Calu3 (cell line): Measurements from ENCODE around the gene SNTB2. TPM values are rescaled to one million over a fixed set of nuclear protein-coding genes. Genes with fewer than 3 reads are reported as not detected.

Experiments
- BruUV-seq: library from RNA; stranded (reverse); fragments of 400-500 nt; replicated peaks from 2 replicates; lab custom pipeline; 2021; lab: Mats Ljungman, UMichigan
- CTCF ChIA-PET: fragments of 300-600 bp; sonication (Branson Sonifier 250); formaldehyde crosslinking; loops from one replicate; lab custom pipeline; 2022; ENCODE audit warnings: antibody characterized with exemption; lab: Charles Lee
- DNase-seq: peaks from one replicate; pipeline ENCODE4 v3.0.0; 2022
- H3K27ac Mint-ChIP-seq: one replicate; pipeline ENCODE4 v1.8.0; 2022; ENCODE audit warnings: mixed read lengths; ENCODE audit not compliant: unreplicated experiment
- H3K27me3 Mint-ChIP-seq: one replicate; pipeline ENCODE4 v1.8.0; 2022; ENCODE audit warnings: mixed read lengths; ENCODE audit not compliant: unreplicated experiment
- H3K36me3 Mint-ChIP-seq: one replicate; pipeline ENCODE4 v1.8.0; 2022; ENCODE audit warnings: mild to moderate bottlenecking, moderate library complexity, mixed read lengths; ENCODE audit not compliant: insufficient read depth, unreplicated experiment
- H3K4me1 Mint-ChIP-seq: one replicate; pipeline ENCODE4 v1.8.0; 2022; ENCODE audit warnings: mild to moderate bottlenecking, low read depth, mixed read lengths; ENCODE audit not compliant: unreplicated experiment
- H3K4me3 Mint-ChIP-seq: one replicate; pipeline ENCODE4 v1.8.0; 2022; ENCODE audit warnings: mild to moderate bottlenecking, low read depth, moderate library complexity, mixed read lengths; ENCODE audit not compliant: unreplicated experiment
- H3K9me3 Mint-ChIP-seq: one replicate; pipeline ENCODE4 v1.8.0; 2022; ENCODE audit warnings: low read depth, mixed read lengths; ENCODE audit not compliant: unreplicated experiment
- intact Hi-C: fragments of 100-400 bp; cut with micrococcal nuclease; formaldehyde crosslinking; loops from one replicate; pipeline ENCODE4 v1.10.0; 2022; ENCODE audit not compliant: unreplicated experiment
- total RNA-seq: library from RNA; stranded (reverse); gene quantifications from 2 replicates; pipeline ENCODE4 v1.2.3, GENCODE V29; 2022
- TF ChIP-seq, protein P1 (sequence below): fragments of 200-600 bp; IDR thresholded peaks from one replicate; pipeline ENCODE4 v1.8.0; 2022; ENCODE audit warnings: antibody characterized with exemption; ENCODE audit not compliant: unreplicated experiment

The SNTB2 gene
- total RNA-seq, 1 experiment from 2014 or later: 29.3 TPM

GRCh38 chr16:69270831-69271230 lies 83.9 kb downstream of the SNTB2 start:
- Mint-ChIP-seq H3K9me3 (no peaks in the 10 kb centered on the region), H3K4me1 (no peaks in the 10 kb centered on the region), H3K27me3 (no peaks in the 10 kb centered on the region), H3K4me3 (no peak overlapping the region), H3K27ac (no peak overlapping the region), H3K36me3 (no peaks in the 10 kb centered on the region)
- CTCF ChIA-PET: interaction anchor here (1.0 kb wide), 1 partner anchor 15 kb away, joined by 3 read pairs; no protein-coding TSS in a partner anchor
- intact Hi-C loops: no loop called here
- BruUV-seq: no TSS peak
- TF ChIP-seq, protein P1, sequence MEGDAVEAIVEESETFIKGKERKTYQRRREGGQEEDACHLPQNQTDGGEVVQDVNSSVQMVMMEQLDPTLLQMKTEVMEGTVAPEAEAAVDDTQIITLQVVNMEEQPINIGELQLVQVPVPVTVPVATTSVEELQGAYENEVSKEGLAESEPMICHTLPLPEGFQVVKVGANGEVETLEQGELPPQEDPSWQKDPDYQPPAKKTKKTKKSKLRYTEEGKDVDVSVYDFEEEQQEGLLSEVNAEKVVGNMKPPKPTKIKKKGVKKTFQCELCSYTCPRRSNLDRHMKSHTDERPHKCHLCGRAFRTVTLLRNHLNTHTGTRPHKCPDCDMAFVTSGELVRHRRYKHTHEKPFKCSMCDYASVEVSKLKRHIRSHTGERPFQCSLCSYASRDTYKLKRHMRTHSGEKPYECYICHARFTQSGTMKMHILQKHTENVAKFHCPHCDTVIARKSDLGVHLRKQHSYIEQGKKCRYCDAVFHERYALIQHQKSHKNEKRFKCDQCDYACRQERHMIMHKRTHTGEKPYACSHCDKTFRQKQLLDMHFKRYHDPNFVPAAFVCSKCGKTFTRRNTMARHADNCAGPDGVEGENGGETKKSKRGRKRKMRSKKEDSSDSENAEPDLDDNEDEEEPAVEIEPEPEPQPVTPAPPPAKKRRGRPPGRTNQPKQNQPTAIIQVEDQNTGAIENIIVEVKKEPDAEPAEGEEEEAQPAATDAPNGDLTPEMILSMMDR: no peak
- DNase-seq: no peak

DNA sequence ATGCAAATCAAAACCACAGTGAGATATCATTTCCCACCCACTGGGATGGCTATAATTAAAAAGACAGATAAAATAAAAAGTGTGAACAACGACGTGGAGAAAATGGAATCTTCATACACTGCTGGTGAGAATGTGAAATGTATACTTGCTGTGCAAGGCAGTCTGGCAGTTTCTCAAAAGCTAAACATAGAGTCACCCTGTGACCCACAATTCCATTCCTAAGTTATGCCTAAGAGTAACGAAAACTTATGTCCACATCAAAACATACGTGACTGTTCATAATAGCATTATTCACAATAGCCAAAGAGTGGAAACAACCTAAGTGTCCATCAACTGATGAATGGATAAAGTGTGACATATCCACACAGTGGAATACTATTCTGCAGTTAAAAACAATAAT lies 86.0 kb downstream of the SNTB2 start:
- CTCF ChIA-PET: interaction anchor here (0.6 to 0.7 kb wide), 2 partner anchors 815 to 983 kb away, joined by 4 to 5 read pairs; no protein-coding TSS in a partner anchor
- intact Hi-C loops: no loop called here
- Mint-ChIP-seq H3K27me3 (no peaks in the 10 kb centered on the region), H3K9me3 (no peaks in the 10 kb centered on the region), H3K27ac (no peak overlapping the region), H3K36me3 (no peaks in the 10 kb centered on the region), H3K4me3 (no peak overlapping the region), H3K4me1 (no peaks in the 10 kb centered on the region)
- BruUV-seq: no TSS peak
- TF ChIP-seq, protein P1: no peak
- no peak for DNase-seq

DNA sequence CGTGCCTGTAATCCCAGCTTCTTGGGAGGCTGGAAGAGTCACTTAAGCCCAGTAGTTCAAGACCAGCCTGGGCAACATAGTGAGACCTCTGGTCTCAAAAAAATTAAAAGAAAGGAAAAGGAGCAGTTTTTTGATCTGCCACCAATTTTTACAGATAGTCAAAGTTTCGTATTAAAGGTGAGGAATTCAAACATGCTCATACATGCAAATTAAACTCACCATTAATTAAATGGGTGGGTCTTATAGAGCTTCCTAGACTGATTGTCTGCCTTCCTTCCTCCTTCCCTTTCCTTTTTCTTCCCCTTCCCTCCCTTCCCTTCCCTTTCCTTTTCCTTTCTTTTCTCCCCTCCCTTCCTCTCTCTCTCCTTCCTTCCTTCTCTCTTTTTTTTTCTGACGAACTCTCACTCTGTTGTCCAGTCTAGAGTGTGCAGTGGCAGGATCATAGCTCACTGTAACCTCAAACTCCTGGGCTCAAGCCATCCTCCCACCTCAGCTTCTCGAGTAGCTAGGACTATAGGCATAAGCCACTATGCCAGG lies 87.8 kb downstream of the SNTB2 start:
- H3K27me3 Mint-ChIP-seq: no peaks in the 10 kb centered on the region
- H3K36me3 Mint-ChIP-seq: no peaks in the 10 kb centered on the region
- H3K9me3 Mint-ChIP-seq: no peaks in the 10 kb centered on the region
- H3K27ac Mint-ChIP-seq: no peak overlapping the region
- BruUV-seq: no TSS peak
- no peaks in the 10 kb centered on the region for H3K4me1 Mint-ChIP-seq
- DNase-seq: no peak
- TF ChIP-seq, protein P1: no peak
- CTCF ChIA-PET: interaction anchor here (0.6 to 0.7 kb wide), 2 partner anchors 245 to 1070 kb away, joined by 3 to 5 read pairs; no protein-coding TSS in a partner anchor
- H3K4me3 Mint-ChIP-seq: no peak overlapping the region
- intact Hi-C loops: no loop called here

GRCh38 chr16:69276148-69277115 lies 89.5 kb downstream of the SNTB2 start:
- Mint-ChIP-seq H3K9me3 (no peaks in the 10 kb centered on the region), H3K27me3 (no peaks in the 10 kb centered on the region), H3K27ac (no peak overlapping the region), H3K4me1 (no peaks in the 10 kb centered on the region), H3K36me3 (no peaks in the 10 kb centered on the region), H3K4me3 (no peak overlapping the region)
- no peak for DNase-seq
- CTCF ChIA-PET: interaction anchor here (0.6 to 0.7 kb wide), 2 partner anchors 83 to 310 kb away, joined by 3 to 4 read pairs; no protein-coding TSS in a partner anchor
- intact Hi-C loops: no loop called here
- BruUV-seq: no TSS peak
- TF ChIP-seq, protein P1: no peak
